Osteocyte (in vitro differentiated cells): ENCODE measurements around the gene ISL2. TPM values are rescaled to one million over a fixed set of nuclear protein-coding genes. Genes with fewer than 3 reads are reported as not detected.

Source experiments
- DNase-seq: peaks from one replicate; pipeline ENCODE4 v3.0.0; 2021; ENCODE audit warnings: mixed read lengths; ENCODE audit not compliant: unreplicated experiment; ENCODE audit errors: extremely low spot score
- H3K27ac Mint-ChIP-seq: one replicate; pipeline ENCODE4 v1.8.0; 2021; ENCODE audit warnings: mild to moderate bottlenecking, mixed read lengths; ENCODE audit not compliant: unreplicated experiment
- H3K27me3 Mint-ChIP-seq: one replicate; pipeline ENCODE4 v1.8.0; 2021; ENCODE audit warnings: mixed read lengths; ENCODE audit not compliant: unreplicated experiment
- H3K36me3 Mint-ChIP-seq: one replicate; pipeline ENCODE4 v1.8.0; 2021; ENCODE audit warnings: mixed read lengths; ENCODE audit not compliant: unreplicated experiment
- H3K4me1 Mint-ChIP-seq: one replicate; pipeline ENCODE4 v1.8.0; 2021; ENCODE audit warnings: mixed read lengths; ENCODE audit not compliant: unreplicated experiment
- H3K4me3 Mint-ChIP-seq: one replicate; pipeline ENCODE4 v1.8.0; 2021; ENCODE audit warnings: mild to moderate bottlenecking, moderate library complexity, mixed read lengths; ENCODE audit not compliant: unreplicated experiment
- H3K9me3 Mint-ChIP-seq: one replicate; pipeline ENCODE4 v1.8.0; 2021; ENCODE audit warnings: mixed read lengths; ENCODE audit not compliant: unreplicated experiment
- CTCF ChIP-seq: fragments of 200-600 bp; sonication (generic); IDR thresholded peaks from 2 replicates; pipeline ENCODE4 v1.5.0; 2021; ENCODE audit warnings: antibody characterized with exemption, mild to moderate bottlenecking, moderate library complexity
- total RNA-seq: library from RNA; stranded (reverse); gene quantifications from 2 replicates; pipeline ENCODE4 v1.2.1, GENCODE V29; 2021

Gene ISL2
- total RNA-seq, 1 donor from 2014 or later, result not detected

- Mint-ChIP-seq H3K4me1 (peaks cover 46% of the 10 kb centered on the region), H3K4me3 (peak overlapping the region; percentile 68)
Observed at GRCh38 chr15:76340803-76341365, 4.3 kb downstream of the ISL2 start.

GRCh38 chr15:76341366-76342057 is 4.9 kb downstream of the ISL2 start:
- Mint-ChIP-seq H3K9me3 (no peaks in the 10 kb centered on the region), H3K36me3 (peaks cover 2% of the 10 kb centered on the region), H3K27ac (no peak overlapping the region), H3K27me3 (peaks cover 82% of the 10 kb centered on the region), H3K4me3 (peak overlapping the region; percentile 29), H3K4me1 (peaks cover 46% of the 10 kb centered on the region)
- TF ChIP-seq CTCF, result no peak
- DNase-seq, result peak; percentile 81

More at GRCh38 chr15:76340803-76341365, 4.3 kb downstream of the ISL2 start:
- Mint-ChIP-seq H3K27ac (no peak overlapping the region), H3K27me3 (peaks cover 80% of the 10 kb centered on the region), H3K9me3 (no peaks in the 10 kb centered on the region), H3K36me3 (peaks cover 2% of the 10 kb centered on the region)
- peak; percentile 83 for DNase-seq
- TF ChIP-seq CTCF, result no peak

- peaks cover 2% of the 10 kb centered on the region for H3K36me3 Mint-ChIP-seq
- DNase-seq, result no peak
- H3K9me3 Mint-ChIP-seq, result no peaks in the 10 kb centered on the region
- TF ChIP-seq CTCF, result no peak
- peaks cover 43% of the 10 kb centered on the region for H3K4me1 Mint-ChIP-seq
- no peak overlapping the region for H3K27ac Mint-ChIP-seq
- peak overlapping the region; percentile 29 for H3K4me3 Mint-ChIP-seq
- H3K27me3 Mint-ChIP-seq, result peaks cover 76% of the 10 kb centered on the region
Observed at GRCh38 chr15:76342058-76342381, 5.4 kb downstream of the ISL2 start.

- Mint-ChIP-seq H3K27ac (no peak overlapping the region), H3K9me3 (no peaks in the 10 kb centered on the region), H3K36me3 (peaks cover 2% of the 10 kb centered on the region), H3K4me1 (peaks cover 41% of the 10 kb centered on the region), H3K27me3 (peaks cover 73% of the 10 kb centered on the region), H3K4me3 (no peak overlapping the region)
- TF ChIP-seq CTCF, result no peak
- no peak for DNase-seq
Observed at GRCh38 chr15:76342382-76343201, 6.0 kb downstream of the ISL2 start.
